ENCODE results near the gene PARD3.

Gene PARD3

GRCh38 chr10:34740321-34740720 is 74.8 kb downstream of the PARD3 start:
- no peak for TF ChIP-seq CTCF (IDR thresholded peaks at IDR 0.05; ENCODE audit: low read depth, low read length)
- H3K4me3 ChIP-seq (ENCODE audit: low read depth, low read length): peak overlapping the region; percentile 11; the same call in 1 of the 2 replicates

GRCh38 chr10:34739915-34740314 is 75.2 kb downstream of the PARD3 start:
- no peaks in the 10 kb centered on the region for H3K9me3 ChIP-seq (ENCODE audit: severe bottlenecking)
- H3K27ac ChIP-seq: peak overlapping the region; percentile 77
- H3K36me3 ChIP-seq: no peaks in the 10 kb centered on the region
- peak; percentile 71 for DNase-seq
- peak overlapping the region; percentile 14 for H3K4me3 ChIP-seq (ENCODE audit: low read depth, low read length)
- TF ChIP-seq CTCF (IDR thresholded peaks at IDR 0.05; ENCODE audit: low read depth, low read length): no peak
- no peaks in the 10 kb centered on the region for H3K27me3 ChIP-seq (ENCODE audit: insufficient read depth, low read depth, severe bottlenecking)

More at GRCh38 chr10:34740321-34740720, 74.8 kb downstream of the PARD3 start:
- H3K9me3 ChIP-seq (ENCODE audit: severe bottlenecking): no peaks in the 10 kb centered on the region
- DNase-seq: no peak
- no peaks in the 10 kb centered on the region for H3K27me3 ChIP-seq (ENCODE audit: insufficient read depth, low read depth, severe bottlenecking)
- H3K27ac ChIP-seq: peak overlapping the region; percentile 77
- no peaks in the 10 kb centered on the region for H3K36me3 ChIP-seq

GRCh38 chr10:34737772-34738169 is 77.3 kb downstream of the PARD3 start:
- Histone ChIP-seq H3K27ac (peak overlapping the region; percentile 63), H3K9me3 (ENCODE audit: severe bottlenecking) (no peaks in the 10 kb centered on the region), H3K27me3 (ENCODE audit: insufficient read depth, low read depth, severe bottlenecking) (no peaks in the 10 kb centered on the region), H3K4me3 (ENCODE audit: low read depth, low read length) (no peak overlapping the region), H3K36me3 (no peaks in the 10 kb centered on the region)
- peak; percentile 14 for DNase-seq
- no peak; the same call in 1 of the 2 replicates for TF ChIP-seq CTCF (IDR thresholded peaks at IDR 0.05; ENCODE audit: low read depth, low read length)

- no peak for TF ChIP-seq CTCF (IDR thresholded peaks at IDR 0.05; ENCODE audit: low read depth, low read length)
- peak; percentile 39 for DNase-seq
- Histone ChIP-seq H3K4me3 (ENCODE audit: low read depth, low read length) (no peak overlapping the region; the same call in 1 of the 2 replicates), H3K27ac (peak overlapping the region; percentile 63), H3K36me3 (no peaks in the 10 kb centered on the region), H3K9me3 (ENCODE audit: severe bottlenecking) (no peaks in the 10 kb centered on the region), H3K27me3 (ENCODE audit: insufficient read depth, low read depth, severe bottlenecking) (no peaks in the 10 kb centered on the region)
Measured at GRCh38 chr10:34736976-34737771, 77.9 kb downstream of the PARD3 start.

- no peak overlapping the region for H3K27ac ChIP-seq
- no peak overlapping the region for H3K4me3 ChIP-seq (ENCODE audit: low read depth, low read length)
- H3K36me3 ChIP-seq: no peaks in the 10 kb centered on the region
- no peak for TF ChIP-seq CTCF (IDR thresholded peaks at IDR 0.05; ENCODE audit: low read depth, low read length)
- no peak for DNase-seq
- no peaks in the 10 kb centered on the region for H3K27me3 ChIP-seq (ENCODE audit: insufficient read depth, low read depth, severe bottlenecking)
- H3K9me3 ChIP-seq (ENCODE audit: severe bottlenecking): no peaks in the 10 kb centered on the region
Measured at GRCh38 chr10:34734918-34735317, 80.2 kb downstream of the PARD3 start.

All from WERI-Rb-1 (cell line).